ENCODE results near the gene ZFAND6.
A peak's percentile ranks its signal among the peaks of the same experiment; 100 is the strongest.
"Not testable (repeated sequence)": the region's sequence is repeated elsewhere in the genome, so short reads cannot be mapped to it uniquely, and the experiment has no call there.

ZFAND6 gene

GRCh38 chr15:80099241-80099640 lies 39.8 kb downstream of the ZFAND6 start:
- no peak for DNase-seq (ENCODE audit: low spot score)

DNA sequence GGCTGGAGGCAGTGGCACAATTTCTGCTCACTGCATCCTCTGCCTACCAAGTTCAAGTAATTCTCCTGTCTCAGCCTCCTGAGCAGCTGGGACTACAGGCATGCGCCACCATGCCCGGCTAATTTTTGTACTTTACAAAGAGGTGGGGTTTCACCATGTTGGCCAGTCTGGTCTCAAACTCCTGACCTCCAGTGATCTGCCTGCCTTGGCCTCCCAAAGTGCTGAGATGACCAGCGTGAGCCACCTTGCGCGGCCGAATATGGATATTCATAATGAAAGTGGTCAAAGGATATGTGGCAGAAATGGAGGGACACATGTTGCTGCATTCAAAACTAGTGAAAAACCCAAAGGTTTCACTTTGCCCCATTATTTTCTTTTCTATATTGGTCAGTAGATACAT lies 40.2 kb downstream of the ZFAND6 start:
- not testable (repeated sequence) for DNase-seq (ENCODE audit: low spot score)

GRCh38 chr15:80100247-80100646 lies 40.8 kb downstream of the ZFAND6 start:
- DNase-seq (ENCODE audit: low spot score), result no peak

- DNase-seq (ENCODE audit: low spot score), result no peak
Measured at GRCh38 chr15:80105193-80105592, 45.7 kb downstream of the ZFAND6 start.

- DNase-seq (ENCODE audit: low spot score), result peak; percentile 40
Measured at GRCh38 chr15:80105595-80105994, 46.1 kb downstream of the ZFAND6 start.

- DNase-seq (ENCODE audit: low spot score), result no peak
Measured at GRCh38 chr15:80106051-80106450, 46.6 kb downstream of the ZFAND6 start.

DNA sequence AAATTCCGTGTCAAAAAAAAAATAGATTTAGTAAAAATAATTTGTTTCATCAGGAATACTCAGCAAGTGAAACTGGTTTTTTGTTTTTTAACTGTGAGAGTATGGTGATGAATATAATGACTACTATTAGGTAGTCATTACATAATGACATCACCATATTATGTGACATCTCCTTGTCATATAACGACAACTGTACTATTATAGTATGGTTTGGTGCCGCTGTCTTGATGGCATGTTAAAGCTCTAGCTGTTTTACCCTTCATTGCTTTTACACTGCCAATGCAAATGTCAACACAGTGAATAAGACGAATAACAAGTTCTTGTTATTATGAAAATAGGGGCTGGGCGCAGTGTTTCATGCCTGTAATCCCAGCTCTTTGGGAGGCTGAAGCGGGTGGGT lies 47.7 kb downstream of the ZFAND6 start:
- no peak for DNase-seq (ENCODE audit: low spot score)

DNA sequence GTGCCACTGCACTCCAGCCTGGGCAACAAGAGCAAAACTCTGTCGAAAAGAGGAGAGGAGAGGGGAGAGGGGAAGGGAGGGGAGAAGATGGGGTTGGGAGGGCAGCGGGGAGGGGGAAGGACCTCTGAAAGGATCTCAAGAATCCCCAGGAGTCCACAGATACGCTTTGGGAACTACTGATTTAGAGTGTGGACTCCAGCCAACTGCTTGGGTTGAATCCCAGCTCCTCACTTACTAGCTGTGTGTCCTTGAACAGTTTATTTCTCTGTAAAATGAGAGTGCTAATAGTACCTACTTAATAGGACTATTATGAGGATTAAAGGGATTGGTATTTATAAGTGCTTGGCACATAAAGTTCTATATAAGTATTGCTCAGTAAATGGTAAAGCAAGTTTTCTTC lies 48.3 kb downstream of the ZFAND6 start:
- no peak for DNase-seq (ENCODE audit: low spot score)

DNA sequence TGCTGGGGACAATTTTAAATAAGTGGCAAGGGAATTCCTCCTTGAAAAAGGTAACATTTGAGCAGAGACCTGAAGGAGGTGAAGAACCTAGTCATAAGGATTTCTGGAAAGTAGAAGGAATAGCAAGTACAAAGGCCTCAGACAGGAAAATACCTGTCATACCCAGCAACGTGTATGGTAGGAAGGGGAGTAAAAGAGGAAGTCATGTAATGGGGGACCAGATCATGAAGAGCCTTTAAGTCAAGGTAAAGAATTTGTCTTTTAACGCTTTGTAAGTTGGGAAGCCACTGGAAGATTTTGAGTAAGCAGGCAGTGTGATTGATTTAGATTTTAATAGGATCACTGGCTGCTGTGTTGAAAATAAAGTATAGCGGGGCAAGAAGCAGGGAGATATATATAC lies 49.9 kb downstream of the ZFAND6 start:
- no peak for DNase-seq (ENCODE audit: low spot score)

DNA sequence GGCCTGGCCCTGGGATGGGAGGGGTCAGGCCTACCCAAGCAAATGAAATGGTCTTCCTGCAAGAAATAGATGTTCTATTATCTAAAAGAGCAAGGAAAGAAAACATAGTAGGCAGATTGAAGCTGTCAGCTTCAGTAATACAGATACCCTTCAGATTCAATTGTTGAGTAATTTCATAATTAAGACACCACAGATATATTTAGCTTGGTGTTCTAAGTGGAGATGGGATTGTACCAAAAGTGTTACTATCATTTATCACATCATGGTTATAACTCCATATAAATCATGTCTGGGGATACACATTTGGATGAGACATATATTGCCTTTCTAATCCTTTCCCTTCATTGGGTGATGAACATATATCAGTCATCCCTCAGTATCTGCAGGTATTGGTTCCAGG lies 51.4 kb downstream of the ZFAND6 start:
- DNase-seq (ENCODE audit: low spot score), result no peak

- no peak for DNase-seq (ENCODE audit: low spot score)
Measured at GRCh38 chr15:80114114-80114513, 54.6 kb downstream of the ZFAND6 start.

GRCh38 chr15:80115021-80115420 lies 55.5 kb downstream of the ZFAND6 start:
- DNase-seq (ENCODE audit: low spot score), result no peak

DNA sequence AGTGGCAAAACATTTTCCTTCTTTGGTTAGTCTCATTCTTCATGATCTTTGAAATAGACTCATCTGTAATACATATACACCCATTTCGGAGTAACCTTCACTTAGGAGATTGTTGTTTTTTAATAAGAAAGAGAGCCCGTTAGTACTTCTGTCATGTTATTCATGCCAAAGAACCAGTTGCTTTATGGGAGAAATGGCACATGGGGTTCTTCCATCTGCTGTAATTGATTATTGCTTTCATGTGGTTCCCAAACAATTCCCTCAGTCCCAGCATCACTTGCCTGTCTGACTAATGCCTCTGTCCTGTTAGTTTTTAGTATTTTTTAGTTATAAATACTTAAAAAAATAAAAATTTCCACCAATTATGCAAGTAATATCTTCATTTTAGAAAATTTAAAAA lies 59.5 kb downstream of the ZFAND6 start:
- no peak for DNase-seq (ENCODE audit: low spot score)

- no peak for DNase-seq (ENCODE audit: low spot score)
Measured at GRCh38 chr15:80120636-80121035, 61.2 kb downstream of the ZFAND6 start.

- DNase-seq (ENCODE audit: low spot score), result no peak
Measured at GRCh38 chr15:80121546-80121945, 62.1 kb downstream of the ZFAND6 start.

DNA sequence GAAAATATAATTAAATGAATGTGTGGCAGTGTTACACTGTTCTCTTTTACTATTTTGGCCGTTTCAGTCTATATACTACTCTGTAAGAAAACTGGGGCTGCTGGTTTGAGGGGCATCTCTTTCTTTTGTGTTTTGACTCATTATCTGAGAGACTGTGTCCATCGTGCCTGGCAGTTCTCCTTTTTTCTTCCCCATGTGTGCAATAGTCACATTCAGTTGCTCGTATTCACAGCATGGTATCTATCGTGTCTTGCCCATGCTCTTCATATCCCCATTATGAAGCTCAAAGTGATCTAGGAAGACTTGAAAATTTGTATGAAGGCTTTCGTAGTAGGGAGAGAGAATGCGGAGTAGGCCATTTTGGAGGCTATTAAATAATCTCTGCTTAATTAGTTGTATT lies 63.6 kb downstream of the ZFAND6 start:
- DNase-seq (ENCODE audit: low spot score), result no peak

DNA sequence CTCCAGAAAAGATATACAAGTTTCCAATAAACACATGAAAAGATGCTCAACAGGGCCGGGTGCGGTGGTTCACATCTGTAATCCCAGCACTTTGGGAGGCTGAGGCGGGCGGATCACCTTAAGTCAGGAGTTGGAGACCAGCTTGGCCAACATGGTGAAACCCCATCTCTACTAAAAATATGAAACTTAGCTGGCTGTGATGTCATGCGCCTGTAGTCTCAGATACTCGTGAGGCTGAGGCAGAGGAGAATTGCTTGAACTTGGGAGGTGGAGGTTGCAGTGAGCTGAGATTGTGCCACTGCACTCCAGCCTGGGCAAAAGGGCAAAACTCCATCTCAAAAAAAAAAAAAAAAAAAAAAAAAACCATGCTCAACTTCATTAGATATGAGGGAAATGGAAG lies 67.8 kb downstream of the ZFAND6 start:
- not testable (repeated sequence) for DNase-seq (ENCODE audit: low spot score)

DNA sequence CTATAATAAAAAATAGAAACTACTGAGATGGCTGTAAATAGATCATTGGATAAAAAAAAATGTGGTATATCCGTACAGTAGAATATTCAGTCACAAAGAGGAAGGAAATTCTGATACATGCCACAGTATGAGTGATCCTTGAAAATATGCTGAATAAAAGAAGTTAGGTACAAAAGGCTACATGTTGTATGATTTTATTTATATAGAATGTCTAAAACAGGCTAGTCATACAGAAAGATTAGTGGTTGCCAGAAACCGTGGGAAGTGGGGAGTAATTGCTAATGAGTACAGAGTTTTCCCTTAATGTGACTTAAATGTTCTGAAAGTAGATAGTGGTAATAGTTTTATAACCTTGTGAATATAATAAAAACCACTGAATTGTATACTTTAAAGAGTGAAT lies 68.4 kb downstream of the ZFAND6 start:
- no peak for DNase-seq (ENCODE audit: low spot score)

DNA sequence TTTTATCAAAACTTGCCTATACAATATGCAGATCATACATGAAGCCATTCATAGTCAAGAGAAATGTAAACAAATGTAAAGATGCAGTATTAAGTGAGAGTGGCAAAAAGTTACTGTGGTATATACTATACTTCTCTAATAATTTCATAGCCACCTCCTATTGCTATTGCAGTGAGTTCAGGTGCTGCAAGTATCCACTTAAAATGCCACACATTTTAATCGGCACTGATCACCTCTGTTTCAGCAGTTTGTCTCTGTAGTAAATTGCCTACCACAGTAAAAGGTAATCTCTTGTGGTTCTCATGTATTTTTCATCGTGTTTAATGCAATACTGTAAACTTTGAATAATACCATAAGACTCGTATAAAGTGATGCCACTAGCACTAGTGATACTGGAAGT lies 72.9 kb downstream of the ZFAND6 start:
- no peak for DNase-seq (ENCODE audit: low spot score)

DNA sequence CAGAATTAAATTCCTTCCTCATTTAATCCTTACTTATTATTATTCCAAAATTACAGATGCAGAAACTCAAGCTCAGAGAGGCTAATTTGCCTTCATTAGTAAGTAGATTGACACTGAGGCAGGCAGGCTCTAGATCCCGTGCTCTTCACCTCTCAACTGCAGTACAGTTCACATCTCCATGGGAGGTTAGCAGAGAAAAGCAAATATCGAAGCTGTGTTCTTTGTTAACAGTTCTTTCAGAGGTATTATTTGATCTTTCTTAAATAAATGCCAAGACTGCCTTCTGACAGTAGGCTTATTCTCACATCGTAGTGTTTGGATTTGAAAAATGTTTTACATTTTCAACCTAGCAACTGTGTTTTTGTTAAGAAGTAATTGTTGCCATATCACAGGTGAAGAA lies 77.4 kb downstream of the ZFAND6 start:
- no peak for DNase-seq (ENCODE audit: low spot score)

DNA sequence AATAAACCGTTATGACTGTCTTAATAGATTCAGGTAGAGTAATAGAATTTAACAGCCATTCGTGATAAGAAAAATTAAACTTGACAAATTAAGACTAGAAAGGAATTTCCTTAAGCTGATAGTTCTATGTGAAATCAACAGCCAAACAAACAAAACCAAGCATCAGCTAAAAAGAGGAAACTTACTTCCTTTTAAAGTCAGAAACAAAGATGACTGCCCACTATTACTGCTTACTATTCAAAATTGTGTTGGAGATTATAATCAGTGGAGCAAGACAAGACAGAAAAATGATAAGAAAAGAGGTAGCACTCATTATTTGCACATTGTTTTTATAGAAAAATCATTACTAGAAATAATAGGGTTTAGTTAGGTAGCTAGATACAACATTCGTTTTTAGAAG lies 79.5 kb downstream of the ZFAND6 start:
- DNase-seq (ENCODE audit: low spot score), result no peak

DNA sequence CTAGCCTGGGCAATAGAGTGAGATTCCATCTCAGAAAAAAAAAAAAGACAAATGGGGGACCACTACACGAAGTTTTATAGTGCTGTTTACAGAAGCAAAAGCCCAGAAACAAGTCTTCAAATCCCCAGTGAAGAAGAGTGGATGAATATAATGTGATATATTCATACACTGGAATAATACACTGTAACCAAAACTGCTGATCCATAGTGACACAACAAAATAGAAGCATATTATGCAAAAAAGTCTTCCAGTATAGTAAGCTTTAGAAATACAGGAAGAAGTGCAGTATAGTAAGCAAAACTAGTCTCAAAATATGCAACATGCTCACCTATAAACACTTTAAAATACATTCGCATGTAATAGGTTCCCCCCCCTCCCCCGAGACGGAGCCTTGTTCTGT lies 81.4 kb downstream of the ZFAND6 start:
- no peak for DNase-seq (ENCODE audit: low spot score)

DNA sequence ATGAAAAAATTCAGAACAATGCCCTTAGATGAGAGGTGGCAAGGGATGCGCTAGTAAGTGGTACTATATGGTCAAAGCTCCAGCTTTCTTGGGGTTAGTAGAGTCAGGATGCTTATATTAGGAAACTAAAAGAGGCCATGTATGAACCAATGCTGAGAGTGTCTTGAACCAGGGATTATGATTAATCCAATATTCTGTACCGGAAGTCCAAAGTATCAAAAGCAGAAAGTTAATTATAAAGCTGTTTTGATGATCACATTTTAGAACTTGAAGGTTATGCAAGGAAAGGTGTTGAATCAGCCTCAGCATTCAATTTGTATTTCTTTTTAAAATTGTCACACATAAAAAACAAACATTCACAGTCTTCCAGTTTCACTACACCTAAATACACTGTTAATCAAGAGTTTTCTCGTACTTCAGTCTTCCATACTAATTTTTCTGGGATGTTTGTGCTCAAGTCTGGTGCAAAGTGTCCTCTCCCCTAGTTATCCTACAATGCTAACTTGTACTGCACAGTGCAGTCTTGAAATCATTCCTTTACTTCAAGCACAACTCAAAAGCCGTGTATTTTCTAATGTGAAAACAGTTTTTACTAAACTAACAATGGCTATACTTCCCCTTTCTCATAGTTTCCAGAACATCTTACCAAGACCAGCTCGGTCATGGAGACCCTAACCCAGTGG lies 82.6 kb downstream of the ZFAND6 start:
- no peak for DNase-seq (ENCODE audit: low spot score)

GRCh38 chr15:80142646-80143045 lies 83.2 kb downstream of the ZFAND6 start:
- no peak for DNase-seq (ENCODE audit: low spot score)

DNA sequence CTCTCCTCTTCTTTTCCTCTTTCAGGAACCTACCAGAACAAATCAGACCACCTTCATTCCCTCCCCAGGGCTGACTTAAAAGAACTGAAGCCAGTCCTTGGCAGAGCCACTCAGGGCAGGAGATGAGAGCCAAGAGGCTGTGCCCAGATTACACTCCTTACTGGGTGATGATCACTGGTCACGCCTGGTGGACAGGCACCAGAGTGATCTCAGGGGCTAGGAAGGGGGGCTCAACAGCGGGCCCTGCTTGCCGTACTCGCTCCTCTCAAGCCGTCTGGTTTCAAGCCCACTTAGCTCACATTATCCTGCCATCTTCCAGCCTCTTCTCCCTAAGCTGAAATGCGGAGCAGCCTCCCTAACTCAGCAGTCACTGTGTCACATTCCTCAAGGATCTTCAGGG lies 91.7 kb downstream of the ZFAND6 start:
- no peak for DNase-seq (ENCODE audit: low spot score)
